HepG2 (cell line): Measurements from ENCODE around the gene SLC17A9. TPM values are rescaled to one million over a fixed set of nuclear protein-coding genes. Genes with fewer than 3 reads are reported as not detected.

Source experiments
- AGO2 ChIP-seq: fragments of 200-400 bp; formaldehyde crosslinking; optimal IDR thresholded peaks from 2 replicates; pipeline ENCODE3; 2017; ENCODE audit warnings: mild to moderate bottlenecking, low read depth, low read length, moderate library complexity
- ARNT2 ChIP-seq: sonication (generic); formaldehyde crosslinking; IDR thresholded peaks from 2 replicates; pipeline ENCODE4 v1.8.0; 2022; ENCODE audit warnings: mild to moderate bottlenecking, low read depth, missing genetic modification reagents, moderate library complexity
- DMTF1 ChIP-seq: sonication (generic); formaldehyde crosslinking; IDR thresholded peaks from 2 replicates; pipeline ENCODE4 v1.4.0; 2020; ENCODE audit warnings: mild to moderate bottlenecking, missing genetic modification reagents
- E2F1 ChIP-seq: sonication (generic); formaldehyde crosslinking; IDR thresholded peaks from 2 replicates; pipeline ENCODE4 v1.5.0; 2020; ENCODE audit warnings: missing genetic modification reagents
- EZH2 ChIP-seq: conservative IDR thresholded peaks from 2 replicates; pipeline ENCODE4 v1.6.1; 2012; ENCODE audit warnings: mild to moderate bottlenecking, low read depth, low read length, moderate library complexity
- KDM3A ChIP-seq: IDR thresholded peaks from 2 replicates; pipeline ENCODE4 v1.6.1; 2018; ENCODE audit warnings: low read depth, missing compliant biosample characterization
- MBD4 ChIP-seq: IDR thresholded peaks from 2 replicates; pipeline ENCODE4 v1.6.1; 2012; ENCODE audit warnings: low read length, inconsistent platforms, borderline replicate concordance
- MTF1 ChIP-seq: sonication (generic); formaldehyde crosslinking; IDR thresholded peaks from 2 replicates; pipeline ENCODE4 v1.5.0; 2020; ENCODE audit warnings: missing genetic modification reagents
- NONO ChIP-seq, 2 experiments: fragments of 450-650 bp in 1 of 2; sonication (generic) in 1 of 2; formaldehyde crosslinking in 1 of 2; IDR thresholded peaks in 1 of 2; conservative IDR thresholded peaks in 1 of 2; 2 replicates each; pipeline versions ENCODE4 v1.6.1 to v1.8.0; 2017 to 2022; ENCODE audit warnings: mild to moderate bottlenecking in 1 of 2, missing genetic modification reagents in 1 of 2, moderate library complexity in 1 of 2
- SALL1 ChIP-seq: sonication (generic); formaldehyde crosslinking; IDR thresholded peaks from 2 replicates; pipeline ENCODE4 v1.8.0; 2022; ENCODE audit warnings: mild to moderate bottlenecking, missing genetic modification reagents
- SRF ChIP-seq: IDR thresholded peaks from 2 replicates; pipeline ENCODE4 v1.6.1; 2011; ENCODE audit warnings: mild to moderate bottlenecking, low read depth, low read length, moderate library complexity
- TBX2 ChIP-seq: sonication (generic); formaldehyde crosslinking; IDR thresholded peaks from 2 replicates; pipeline ENCODE4 v1.5.0; 2020; ENCODE audit warnings: missing genetic modification reagents, mild to moderate bottlenecking, borderline replicate concordance
- ZBTB33 ChIP-seq: sonication (generic); formaldehyde crosslinking; IDR thresholded peaks from 2 replicates; pipeline ENCODE4 v1.4.0; 2020; ENCODE audit warnings: missing genetic modification reagents
- ZFP1 ChIP-seq: IDR thresholded peaks from 2 replicates; pipeline ENCODE4 v1.6.1; 2016
- ZNF513 ChIP-seq: sonication (generic); formaldehyde crosslinking; conservative IDR thresholded peaks from 2 replicates; pipeline ENCODE4 v1.5.0; 2020; ENCODE audit warnings: missing genetic modification reagents
- ZNF570 ChIP-seq: sonication (generic); formaldehyde crosslinking; IDR thresholded peaks from 2 replicates; pipeline ENCODE4 v1.4.0; 2020; ENCODE audit warnings: mild to moderate bottlenecking, missing genetic modification reagents, borderline replicate concordance
- ZNF790 ChIP-seq: sonication (generic); formaldehyde crosslinking; IDR thresholded peaks from 2 replicates; pipeline ENCODE4 v1.8.0; 2022; ENCODE audit warnings: missing genetic modification reagents, mild to moderate bottlenecking, borderline replicate concordance
- polyA plus RNA-seq, 8 experiments: library from polyadenylated mRNA; depleted of rRNA in 3 of 8; stranded (reverse) in 7 of 8; unstranded in 1 of 8; fragments of >200 nt; fragmentation: Illumina TruSeq in 4 of 8; extraction: Trizol in 4 of 8; gene quantifications; 2 replicates each; pipeline versions ENCODE4 v1.2.1 to v1.2.3, GENCODE V29; 2011 to 2016; ENCODE audit warnings: low read depth in 4 of 8, missing spikeins in 1 of 8, mixed read lengths in 1 of 8; ENCODE audit not compliant: insufficient read depth in 1 of 8
- total RNA-seq, 5 experiments: library from RNA; depleted of rRNA; stranded (reverse); fragments of >200 nt; fragmentation: Illumina TruSeq; extraction: Trizol; gene quantifications; 2 replicates each; pipeline ENCODE4 v1.2.3, GENCODE V29; 2016; ENCODE audit warnings: low read depth in 1 of 5

SLC17A9 gene
- total and polyA plus RNA-seq, 2 of the 13 experiments (the other 11 are each of a cell fraction or from before 2014, with no cell fraction given): 110 to 191 TPM

- TF ChIP-seq MTF1 (CRISPR knock-in tag): peak; percentile 92; the same call in 1 of the 2 replicates
- no peak for TF ChIP-seq NONO (IDR thresholded peaks at IDR 0.05)
- peak; percentile 99 for TF ChIP-seq NONO (CRISPR knock-in tag; conservative IDR thresholded peaks at IDR 0.05)
- peak; percentile 32; the same call in 1 of the 2 replicates for TF ChIP-seq SRF
- TF ChIP-seq AGO2: no peak
- peak; percentile 87 for TF ChIP-seq ZFP1 (CRISPR knock-in tag)
- TF ChIP-seq ZNF513 (CRISPR knock-in tag): 0 out of 2 replicates have a peak, but pooled peaks have one; percentile 72
- TF ChIP-seq MBD4: no peak
- TF ChIP-seq SALL1 (CRISPR knock-in tag): peak; percentile 95
- peak; percentile 81; the same call in 1 of the 2 replicates for TF ChIP-seq E2F1
- TF ChIP-seq EZH2: no peak
- TF ChIP-seq ZNF570 (CRISPR knock-in tag): 0 out of 2 replicates have a peak, but pooled peaks have one; percentile 26
- TF ChIP-seq ZNF790 (CRISPR knock-in tag): peak; percentile 13; the same call in 1 of the 2 replicates
- TF ChIP-seq ZBTB33 (CRISPR knock-in tag): no peak
- peak; percentile 75; the same call in 1 of the 2 replicates for TF ChIP-seq DMTF1 (CRISPR knock-in tag)
- peak; percentile 99 for TF ChIP-seq ARNT2 (CRISPR knock-in tag)
- peak; percentile 97 for TF ChIP-seq TBX2 (CRISPR knock-in tag)
- TF ChIP-seq KDM3A (CRISPR knock-in tag): peak; percentile 89
Measured at GRCh38 chr20:62953839-62954703, 1.6 kb downstream of the SLC17A9 start (continued).
